ENCODE measurements around the gene SF3A2. TPM values are rescaled to one million over a fixed set of nuclear protein-coding genes. Genes with fewer than 3 reads are reported as not detected.

The SF3A2 gene
- polyA plus RNA-seq, 5 donors: 49.2 to 98.0 (median 68.6) TPM

DNA sequence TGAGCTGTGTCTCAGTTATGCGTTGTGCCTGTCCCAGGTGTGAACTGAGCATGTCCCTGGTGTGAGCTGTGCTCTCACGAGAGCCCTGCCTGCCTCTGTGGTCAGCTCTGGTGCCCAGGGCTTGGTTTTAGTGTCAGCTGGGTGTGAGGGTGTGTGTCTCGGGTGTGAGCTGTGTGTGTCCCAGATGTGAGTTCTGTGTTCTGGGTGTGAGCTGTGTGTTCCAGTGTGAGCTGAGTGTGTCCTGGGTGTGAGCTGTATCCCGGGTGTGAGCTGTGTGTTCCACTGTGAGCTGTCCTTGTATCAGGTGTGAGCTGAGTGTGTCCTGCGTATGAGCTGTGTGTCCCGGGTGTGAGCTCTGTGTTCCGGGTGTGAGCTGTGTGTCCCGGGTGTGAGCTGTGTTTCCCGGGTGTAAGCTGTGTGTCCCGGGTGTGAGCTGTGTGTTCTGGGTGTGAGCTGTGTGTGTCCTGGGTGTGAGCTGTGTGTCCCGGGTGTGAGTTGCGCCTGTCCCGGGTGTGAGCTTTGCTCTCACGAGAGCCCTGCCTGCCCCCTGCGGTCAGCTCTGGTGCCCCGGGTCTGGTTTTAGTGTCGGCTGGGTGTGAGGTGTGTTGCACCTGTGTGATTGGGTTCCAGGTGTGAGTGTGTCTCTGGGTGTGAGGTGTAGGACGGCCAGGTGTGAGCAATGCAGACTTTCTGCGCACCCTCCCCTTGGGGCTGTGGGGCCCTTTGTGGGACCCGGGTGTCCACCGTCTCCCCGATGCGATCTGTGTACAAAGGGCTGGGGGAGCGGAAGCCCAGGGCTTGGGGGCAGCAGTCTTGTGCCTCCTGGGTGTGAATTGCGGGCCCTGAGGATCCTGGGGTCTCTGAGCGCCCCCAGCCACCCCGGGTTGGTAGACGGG, 52.4 kb downstream of the SF3A2 start:
- no peak for DNase-seq

DNA sequence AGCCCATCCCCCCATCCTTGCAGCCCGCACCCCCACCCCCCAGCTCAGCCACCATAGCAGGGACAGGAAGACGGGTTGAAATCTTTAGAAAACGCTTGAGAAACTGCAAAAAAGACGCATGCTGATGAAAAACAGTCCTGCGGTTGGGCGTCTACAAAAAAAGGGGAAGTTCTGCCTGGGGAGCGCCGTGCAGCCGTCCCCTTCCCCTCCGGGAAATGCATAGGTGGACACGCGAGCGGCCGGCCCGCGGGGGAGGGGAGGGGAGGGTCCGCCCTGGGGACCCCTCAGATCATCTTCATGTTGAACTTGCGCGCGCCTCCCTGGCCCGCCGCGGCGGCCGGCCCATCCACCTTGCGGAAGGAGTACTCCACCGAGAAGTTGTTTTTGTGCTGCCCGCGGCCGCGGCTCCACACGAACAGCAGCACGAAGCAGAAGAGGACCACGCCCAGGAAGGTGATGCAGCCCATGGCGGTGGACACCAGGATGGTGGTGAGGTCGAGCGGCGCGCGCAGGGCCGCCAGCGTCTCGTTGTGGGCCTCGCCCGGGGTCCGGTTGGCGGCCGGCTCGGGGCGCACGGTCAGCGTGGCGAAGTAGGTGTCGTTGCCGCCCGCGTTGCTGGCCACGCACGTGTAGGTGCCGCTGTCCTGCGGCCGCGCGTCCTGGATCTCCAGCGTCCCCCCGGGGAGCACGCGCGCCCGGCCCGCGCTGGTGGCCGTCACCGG, 53.3 kb downstream of the SF3A2 start:
- DNase-seq: no peak

DNA sequence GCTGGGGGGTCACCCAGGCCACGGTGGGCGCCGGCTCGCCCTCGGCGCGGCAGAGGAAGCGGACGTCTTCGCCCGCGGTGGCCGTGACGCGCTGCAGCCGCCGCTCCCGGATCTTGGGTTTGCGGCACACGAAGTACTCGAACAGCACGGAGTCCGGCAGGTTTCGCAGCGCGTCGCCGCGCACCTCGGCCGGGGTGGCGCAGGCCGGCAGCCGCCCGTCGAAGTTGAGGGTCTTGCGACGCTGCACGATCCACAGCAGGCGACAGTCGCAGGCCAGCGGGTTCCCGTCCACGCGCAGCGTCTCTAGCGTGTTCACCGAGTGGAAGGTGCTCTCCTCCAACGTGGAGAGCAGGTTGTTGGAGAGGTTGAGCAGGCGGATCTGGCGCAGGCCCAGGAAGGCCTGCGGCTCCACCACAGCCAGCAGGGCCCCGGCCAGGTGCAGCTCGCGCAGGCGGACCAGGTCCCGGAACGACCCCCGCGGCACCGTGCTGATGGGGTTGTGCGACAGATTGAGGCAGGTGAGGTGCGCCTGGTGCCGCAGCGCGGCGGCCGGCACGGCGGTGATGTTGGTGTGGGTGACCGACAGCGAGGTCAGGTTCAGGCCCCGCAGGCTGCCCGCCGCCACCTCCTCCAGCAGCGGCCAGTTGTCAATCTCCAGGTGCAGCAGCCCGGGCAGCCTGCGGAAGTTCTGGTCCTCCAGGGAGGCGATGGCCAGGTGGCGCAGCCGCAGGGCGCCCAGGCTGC, 54.0 kb downstream of the SF3A2 start:
- no peak for DNase-seq

DNA sequence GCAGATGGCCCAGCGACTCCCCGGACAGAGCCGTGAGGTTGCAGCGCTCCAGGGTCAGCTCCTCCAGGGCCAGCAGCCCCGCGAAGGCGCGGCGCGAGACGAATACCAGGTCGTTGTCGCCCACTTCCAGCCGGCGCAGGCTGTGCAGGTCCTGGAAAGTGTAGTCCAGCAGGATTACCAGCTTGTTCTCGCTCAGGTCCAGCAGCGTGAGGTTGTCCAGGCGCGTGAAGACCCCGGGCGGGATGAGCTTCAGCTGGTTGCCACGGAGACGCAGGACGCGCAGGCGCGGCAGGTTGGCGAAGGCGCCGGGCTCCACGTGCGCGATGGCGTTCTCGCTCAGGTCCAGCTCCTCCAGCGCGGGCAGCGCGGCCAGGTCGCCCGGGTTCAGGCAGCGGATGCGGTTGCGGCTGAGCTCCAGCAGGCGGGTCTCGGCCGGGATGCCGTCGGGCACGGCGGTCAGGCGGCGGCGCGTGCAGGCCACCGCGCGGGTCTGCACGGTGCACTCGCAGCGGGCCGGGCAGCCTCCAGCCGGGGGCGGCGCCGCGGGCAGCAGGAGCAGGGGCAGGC, 54.6 kb downstream of the SF3A2 start:
- DNase-seq: no peak

DNA sequence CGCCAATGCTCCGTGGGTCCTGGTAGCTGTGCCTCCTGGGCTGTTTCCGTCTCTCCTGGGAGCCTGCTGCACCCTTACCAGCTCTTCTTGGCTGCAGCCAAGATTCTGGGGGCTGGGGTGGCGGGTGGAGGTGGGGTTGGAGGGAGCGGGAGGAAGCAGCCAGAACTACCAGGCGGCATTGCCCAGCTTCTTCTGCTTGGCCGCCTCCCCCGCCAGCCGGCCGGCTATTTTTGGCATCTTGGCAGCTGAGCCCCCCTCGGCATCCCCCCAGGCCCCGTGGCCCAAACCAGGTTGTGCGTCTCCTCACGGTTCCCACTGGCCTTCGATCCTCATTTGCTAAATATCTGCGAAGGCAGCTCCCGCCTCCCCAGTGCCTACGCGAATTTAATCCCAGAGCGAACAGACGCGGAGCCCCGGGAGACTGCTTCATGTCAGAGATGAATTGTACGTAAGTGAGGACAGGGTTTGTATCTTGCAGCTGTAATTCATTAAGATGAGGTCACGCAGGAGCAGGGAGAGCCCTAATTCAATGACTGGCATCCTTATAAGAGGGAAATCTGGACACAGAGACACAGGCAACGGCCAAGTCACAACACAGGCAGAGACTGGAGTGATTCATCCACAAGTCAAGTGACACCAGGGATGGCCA, 58.2 kb downstream of the SF3A2 start:
- no peak for DNase-seq

DNA sequence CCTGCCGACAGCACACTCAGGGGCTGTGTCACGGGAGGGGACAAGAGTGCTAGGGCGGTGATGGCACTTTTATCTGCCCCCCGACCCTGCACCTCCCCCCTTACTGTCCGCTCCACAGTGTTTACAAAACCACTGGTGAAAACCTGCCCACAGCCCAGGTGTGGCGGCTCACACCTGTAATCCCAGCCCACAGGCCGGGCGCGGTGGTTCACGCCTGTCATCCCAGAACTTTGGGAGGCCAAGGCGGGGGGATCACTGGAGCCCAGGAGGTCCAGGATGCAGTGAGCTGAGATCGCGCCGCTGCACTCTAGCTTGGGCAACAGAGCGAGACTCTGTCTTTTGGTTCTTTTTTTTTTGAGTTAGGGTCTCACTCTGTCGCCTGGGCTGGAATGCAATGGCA, 59.5 kb downstream of the SF3A2 start:
- no peak for DNase-seq

Other genes with a start within 250 kb of the SF3A2 start
- gene BTBD2, start 221.1 kb upstream of the SF3A2 start, polyA plus RNA-seq (ENCODE audit: insufficient read depth in 1 of 5, insufficient read length in 5 of 5, low replicate concordance in 1 of 5): 100 to 1,000 TPM in 2 of 5 donors, 10 to 100 TPM in 3; 70.5 to 131 (median 97.0) TPM
- 100 to 1,000 TPM in 1 of 5 donors, 10 to 100 TPM in 4; 51.7 to 124 (median 77.8) TPM for gene MKNK2, start 185.6 kb upstream of the SF3A2 start, polyA plus RNA-seq (ENCODE audit: insufficient read depth in 1 of 5, insufficient read length in 5 of 5, low replicate concordance in 1 of 5)
- 10 to 100 TPM; 17.5 to 31.4 (median 24.1) TPM for gene MOB3A, start 140.5 kb upstream of the SF3A2 start, polyA plus RNA-seq (ENCODE audit: insufficient read depth in 1 of 5, insufficient read length in 5 of 5, low replicate concordance in 1 of 5)
- 1 to 10 TPM; 5.5 to 7.2 (median 6.2) TPM for gene IZUMO4, start 139.9 kb upstream of the SF3A2 start, polyA plus RNA-seq (ENCODE audit: insufficient read depth in 1 of 5, insufficient read length in 5 of 5, low replicate concordance in 1 of 5)
- gene AP3D1, start 85.3 kb upstream of the SF3A2 start, polyA plus RNA-seq (ENCODE audit: insufficient read depth in 1 of 5, insufficient read length in 5 of 5, low replicate concordance in 1 of 5): 10 to 100 TPM; 56.7 to 90.8 (median 67.7) TPM
- gene DOT1L, start 72.9 kb upstream of the SF3A2 start, polyA plus RNA-seq (ENCODE audit: insufficient read depth in 1 of 5, insufficient read length in 5 of 5, low replicate concordance in 1 of 5): 10 to 100 TPM; 17.0 to 22.3 (median 19.2) TPM
- 10 to 100 TPM; 39.5 to 76.7 (median 50.7) TPM for gene PLEKHJ1, start 495 bp upstream of the SF3A2 start, polyA plus RNA-seq (ENCODE audit: insufficient read depth in 1 of 5, insufficient read length in 5 of 5, low replicate concordance in 1 of 5)
- gene AMH, start 12.5 kb downstream of the SF3A2 start, polyA plus RNA-seq (ENCODE audit: insufficient read depth in 1 of 5, insufficient read length in 5 of 5, low replicate concordance in 1 of 5): 1 to 10 TPM; 1.1 to 5.2 (median 2.9) TPM
- gene JSRP1, start 19.6 kb downstream of the SF3A2 start, polyA plus RNA-seq (ENCODE audit: insufficient read depth in 1 of 5, insufficient read length in 5 of 5, low replicate concordance in 1 of 5): 1 to 10 TPM in 1 of 5 donors, under 1 TPM in 3, not detected in 1; 0.29 to 6.3 (median 0.53) TPM
- gene PEAK3, start 45.4 kb downstream of the SF3A2 start, polyA plus RNA-seq (ENCODE audit: insufficient read depth in 1 of 5, insufficient read length in 5 of 5, low replicate concordance in 1 of 5): under 1 TPM in 4 of 5 donors, not detected in 1; 0.11 to 0.22 (median 0.18) TPM
- under 1 TPM in 3 of 5 donors, not detected in 2; 0.08 to 0.16 (median 0.08) TPM for gene LINGO3, start 71.3 kb downstream of the SF3A2 start, polyA plus RNA-seq (ENCODE audit: insufficient read depth in 1 of 5, insufficient read length in 5 of 5, low replicate concordance in 1 of 5)
- 100 to 1,000 TPM in 2 of 5 donors, 10 to 100 TPM in 3; 89.7 to 151 (median 99.2) TPM for gene LSM7, start 91.8 kb downstream of the SF3A2 start, polyA plus RNA-seq (ENCODE audit: insufficient read depth in 1 of 5, insufficient read length in 5 of 5, low replicate concordance in 1 of 5)
- 100 to 1,000 TPM in 1 of 5 donors, 10 to 100 TPM in 4; 45.4 to 107 (median 76.0) TPM for gene SPPL2B, start 91.9 kb downstream of the SF3A2 start, polyA plus RNA-seq (ENCODE audit: insufficient read depth in 1 of 5, insufficient read length in 5 of 5, low replicate concordance in 1 of 5)
- under 1 TPM; 0.24 to 0.91 (median 0.52) TPM for gene TMPRSS9, start 123.4 kb downstream of the SF3A2 start, polyA plus RNA-seq (ENCODE audit: insufficient read depth in 1 of 5, insufficient read length in 5 of 5, low replicate concordance in 1 of 5)
- 100 to 1,000 TPM in 1 of 5 donors, 10 to 100 TPM in 4; 48.1 to 108 (median 65.5) TPM for gene TIMM13, start 190.8 kb downstream of the SF3A2 start, polyA plus RNA-seq (ENCODE audit: insufficient read depth in 1 of 5, insufficient read length in 5 of 5, low replicate concordance in 1 of 5)
- gene LMNB2, start 220.1 kb downstream of the SF3A2 start, polyA plus RNA-seq (ENCODE audit: insufficient read depth in 1 of 5, insufficient read length in 5 of 5, low replicate concordance in 1 of 5): 10 to 100 TPM; 58.1 to 83.0 (median 63.9) TPM
- gene GADD45B, start 239.3 kb downstream of the SF3A2 start, polyA plus RNA-seq (ENCODE audit: insufficient read depth in 1 of 5, insufficient read length in 5 of 5, low replicate concordance in 1 of 5): 10 to 100 TPM in 3 of 5 donors, 1 to 10 TPM in 2; 8.1 to 17.1 (median 12.9) TPM